Measurements from ENCODE around the gene LOC128125822.
"Not testable (repeated sequence)": the region's sequence is repeated elsewhere in the genome, so short reads cannot be mapped to it uniquely, and the experiment has no call there.

The LOC128125822 gene

GRCh38 chr6:63572044-63572746 lies at the start of gene LOC128125822, which contains the start of gene PTP4A1:
TSS of gene LOC128125822 (plus strand) at chr6:63572480.
TSS of gene PTP4A1 (plus strand) at chr6:63572480. CDS start at chr6:63576881, 4,401 bp downstream.
- DNase-seq = peak; percentile 95 to 99 (median 98)
- peaks cover 10 to 27% of the 10 kb centered on the region in 2 donors for H3K4me1 ChIP-seq
- intact Hi-C loops (cut with DNase I) = no loop called here
- TF ChIP-seq CTCF (IDR thresholded peaks at IDR 0.05) = no peak
- no peaks in the 10 kb centered on the region for H3K27me3 ChIP-seq
- no peaks in the 10 kb centered on the region for H3K9me3 ChIP-seq
- peak within 1 kb of the TSS; percentile 87 to 90 for H3K4me3 ChIP-seq
- H3K27ac ChIP-seq = peak within 1 kb of the TSS; percentile 99 to 100
- peak; percentile 83 for ATAC-seq
- peaks cover 0 to 11% of the 10 kb centered on the region in 2 donors for H3K36me3 ChIP-seq

- intact Hi-C loops (cut with DNase I); H3K27me3 ChIP-seq; DNase-seq; H3K4me3 ChIP-seq; H3K9me3 ChIP-seq; ATAC-seq; H3K4me1 ChIP-seq; H3K36me3 ChIP-seq; H3K27ac ChIP-seq: not testable (repeated sequence)
These were observed 49.4 kb upstream of the LOC128125822 start for GRCh38 chr6:63522911-63523287.

- no peak for ATAC-seq
These were observed 48.6 kb upstream of the LOC128125822 start for GRCh38 chr6:63523630-63524029.

GRCh38 chr6:63525186-63525878 lies 46.9 kb upstream of the LOC128125822 start:
- Histone ChIP-seq H3K27ac (no peak overlapping the region), H3K27me3 (no peaks in the 10 kb centered on the region), H3K9me3 (no peaks in the 10 kb centered on the region), H3K36me3 (no peaks in the 10 kb centered on the region), H3K4me3 (no peak overlapping the region), H3K4me1 (peaks cover 0 to 9% of the 10 kb centered on the region in 2 donors)
- TF ChIP-seq CTCF (IDR thresholded peaks at IDR 0.05) = no peak
- intact Hi-C loops (cut with DNase I) = no loop called here
- ATAC-seq = no peak
- no peak for DNase-seq

More at GRCh38 chr6:63523630-63524029, 48.6 kb upstream of the LOC128125822 start:
- H3K9me3 ChIP-seq = no peaks in the 10 kb centered on the region
- H3K4me3 ChIP-seq = no peak overlapping the region
- no peaks in the 10 kb centered on the region for H3K36me3 ChIP-seq
- TF ChIP-seq CTCF (IDR thresholded peaks at IDR 0.05) = no peak
- no peak for DNase-seq
- H3K4me1 ChIP-seq = peaks cover 0 to 9% of the 10 kb centered on the region in 2 donors
- intact Hi-C loops (cut with DNase I) = no loop called here
- H3K27me3 ChIP-seq = no peaks in the 10 kb centered on the region
- H3K27ac ChIP-seq = no peak overlapping the region

GRCh38 chr6:63526931-63527330 lies 45.3 kb upstream of the LOC128125822 start:
- intact Hi-C loops (cut with DNase I) = no loop called here
- Histone ChIP-seq H3K27me3 (no peaks in the 10 kb centered on the region), H3K9me3 (no peaks in the 10 kb centered on the region), H3K36me3 (no peaks in the 10 kb centered on the region), H3K4me3 (no peak overlapping the region), H3K27ac (no peak overlapping the region), H3K4me1 (peaks cover 0 to 9% of the 10 kb centered on the region in 2 donors)
- ATAC-seq (no peak), DNase-seq (no peak)
- TF ChIP-seq CTCF (IDR thresholded peaks at IDR 0.05) = no peak
